ENCODE data around the gene CDKAL1. TPM values are rescaled to one million over a fixed set of nuclear protein-coding genes. Genes with fewer than 3 reads are reported as not detected.
A peak's percentile ranks its signal among the peaks of the same experiment; 100 is the strongest.

CDKAL1 gene
- polyA plus RNA-seq, 2 of the 4 experiments (the other 2 are of a cell fraction), result 4.7 to 8.3 TPM

GRCh38 chr6:21022343-21023107 is 488.3 kb downstream of the CDKAL1 start:
- no peak overlapping the region for H3K4me2 ChIP-seq
- H3K9me3 ChIP-seq, result peaks cover 6% of the 10 kb centered on the region; the same call in 1 of the 3 replicates
- DNase-seq (ENCODE audit: low read depth in 1 of 2, low spot score in 1 of 2), result no peak
- no peak for TF ChIP-seq PHF8 (IDR thresholded peaks at IDR 0.05; ENCODE audit: borderline replicate concordance, low read depth)
- peak; percentile 42 for TF ChIP-seq MAFK (IDR thresholded peaks at IDR 0.05; ENCODE audit: partially characterized antibody)
- no peak for TF ChIP-seq HDAC2 (IDR thresholded peaks at IDR 0.05)
- ChIA-PET CTCF (no interaction called here), POLR2A (no interaction called here)
- WGBS (ENCODE audit: missing lambda C conversion rate), result 71% methylated on average over 7 of the region's 7 CpGs
- H3K27ac ChIP-seq, result peak overlapping the region in 1 of 2 experiments; percentile 35; a peak in 1 of 6 replicates
- FAIRE-seq, result no peak
- peaks cover 9% of the 10 kb centered on the region; the same call in 2 of the 3 replicates for H3K4me1 ChIP-seq
- no peak overlapping the region for H3K4me3 ChIP-seq
- no peak; a peak in 1 of 6 replicates for ATAC-seq

- H3K4me2 ChIP-seq, result no peak overlapping the region
- TF ChIP-seq SMC3 (IDR thresholded peaks at IDR 0.05), result no peak
- TF ChIP-seq, protein P1, sequence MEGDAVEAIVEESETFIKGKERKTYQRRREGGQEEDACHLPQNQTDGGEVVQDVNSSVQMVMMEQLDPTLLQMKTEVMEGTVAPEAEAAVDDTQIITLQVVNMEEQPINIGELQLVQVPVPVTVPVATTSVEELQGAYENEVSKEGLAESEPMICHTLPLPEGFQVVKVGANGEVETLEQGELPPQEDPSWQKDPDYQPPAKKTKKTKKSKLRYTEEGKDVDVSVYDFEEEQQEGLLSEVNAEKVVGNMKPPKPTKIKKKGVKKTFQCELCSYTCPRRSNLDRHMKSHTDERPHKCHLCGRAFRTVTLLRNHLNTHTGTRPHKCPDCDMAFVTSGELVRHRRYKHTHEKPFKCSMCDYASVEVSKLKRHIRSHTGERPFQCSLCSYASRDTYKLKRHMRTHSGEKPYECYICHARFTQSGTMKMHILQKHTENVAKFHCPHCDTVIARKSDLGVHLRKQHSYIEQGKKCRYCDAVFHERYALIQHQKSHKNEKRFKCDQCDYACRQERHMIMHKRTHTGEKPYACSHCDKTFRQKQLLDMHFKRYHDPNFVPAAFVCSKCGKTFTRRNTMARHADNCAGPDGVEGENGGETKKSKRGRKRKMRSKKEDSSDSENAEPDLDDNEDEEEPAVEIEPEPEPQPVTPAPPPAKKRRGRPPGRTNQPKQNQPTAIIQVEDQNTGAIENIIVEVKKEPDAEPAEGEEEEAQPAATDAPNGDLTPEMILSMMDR (IDR thresholded peaks at IDR 0.05), result no peak
- no peak for TF ChIP-seq ESRRA (IDR thresholded peaks at IDR 0.05; ENCODE audit: borderline replicate concordance, low read length)
- TF ChIP-seq, protein P2, sequence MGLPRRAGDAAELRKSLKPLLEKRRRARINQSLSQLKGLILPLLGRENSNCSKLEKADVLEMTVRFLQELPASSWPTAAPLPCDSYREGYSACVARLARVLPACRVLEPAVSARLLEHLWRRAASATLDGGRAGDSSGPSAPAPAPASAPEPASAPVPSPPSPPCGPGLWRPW (IDR thresholded peaks at IDR 0.05), result no peak
- TF ChIP-seq RNF2 (IDR thresholded peaks at IDR 0.05; ENCODE audit: borderline replicate concordance, low read depth), result no peak
- no peak for TF ChIP-seq CEBPB (IDR thresholded peaks at IDR 0.05)
- TF ChIP-seq JUN (IDR thresholded peaks at IDR 0.05), result no peak
- TF ChIP-seq EP300 (IDR thresholded peaks at IDR 0.05), result no peak
- TF ChIP-seq CBX2 (IDR thresholded peaks at IDR 0.05; ENCODE audit: borderline replicate concordance, low read depth), result no peak
- TF ChIP-seq FOXS1 (CRISPR knock-in tag; IDR thresholded peaks at IDR 0.05), result no peak
- TF ChIP-seq HOXB5 (CRISPR knock-in tag; IDR thresholded peaks at IDR 0.05), result no peak
- TF ChIP-seq FOSB (CRISPR knock-in tag; IDR thresholded peaks at IDR 0.05), result no peak
- TF ChIP-seq, protein P3, sequence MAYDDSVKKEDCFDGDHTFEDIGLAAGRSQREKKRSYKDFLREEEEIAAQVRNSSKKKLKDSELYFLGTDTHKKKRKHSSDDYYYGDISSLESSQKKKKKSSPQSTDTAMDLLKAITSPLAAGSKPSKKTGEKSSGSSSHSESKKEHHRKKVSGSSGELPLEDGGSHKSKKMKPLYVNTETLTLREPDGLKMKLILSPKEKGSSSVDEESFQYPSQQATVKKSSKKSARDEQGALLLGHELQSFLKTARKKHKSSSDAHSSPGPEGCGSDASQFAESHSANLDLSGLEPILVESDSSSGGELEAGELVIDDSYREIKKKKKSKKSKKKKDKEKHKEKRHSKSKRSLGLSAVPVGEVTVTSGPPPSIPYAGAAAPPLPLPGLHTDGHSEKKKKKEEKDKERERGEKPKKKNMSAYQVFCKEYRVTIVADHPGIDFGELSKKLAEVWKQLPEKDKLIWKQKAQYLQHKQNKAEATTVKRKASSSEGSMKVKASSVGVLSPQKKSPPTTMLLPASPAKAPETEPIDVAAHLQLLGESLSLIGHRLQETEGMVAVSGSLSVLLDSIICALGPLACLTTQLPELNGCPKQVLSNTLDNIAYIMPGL (CRISPR knock-in tag; IDR thresholded peaks at IDR 0.05; ENCODE audit: borderline replicate concordance), result no peak
- no peak for TF ChIP-seq ELK1 (IDR thresholded peaks at IDR 0.05; ENCODE audit: low read depth, low read length)
- no peak for TF ChIP-seq HOXA7 (CRISPR knock-in tag; IDR thresholded peaks at IDR 0.05)
- H3K27ac ChIP-seq, result no peak overlapping the region
- peaks cover 9% of the 10 kb centered on the region; the same call in 2 of the 3 replicates for H3K4me1 ChIP-seq
- ATAC-seq, result no peak
- ChIA-PET POLR2A (no interaction called here), CTCF (no interaction called here)
- WGBS (ENCODE audit: missing lambda C conversion rate), result 88% methylated on average over 3 of the region's 3 CpGs
- H3K4me3 ChIP-seq, result no peak overlapping the region
- FAIRE-seq, result no peak
- peaks cover 6% of the 10 kb centered on the region; the same call in 1 of the 3 replicates for H3K9me3 ChIP-seq
- no peak for DNase-seq (ENCODE audit: low read depth in 1 of 2, low spot score in 1 of 2)
Observed at GRCh38 chr6:21023210-21023609, 489.0 kb downstream of the CDKAL1 start.
